Thymus (tissue), 11 donors: Measurements from ENCODE around the gene DPF1. TPM values are rescaled to one million over a fixed set of nuclear protein-coding genes. Genes with fewer than 3 reads are reported as not detected.
"Not testable (repeated sequence)": the region's sequence is repeated elsewhere in the genome, so short reads cannot be mapped to it uniquely, and the experiment has no call there.

Experiments
- DNase-seq, 9 donors: peaks; one replicate each; pipeline ENCODE4 v3.0.0-alpha.2; 2013; ENCODE audit warnings: low spot score in 9 of 9, low read depth in 6 of 9, missing footprints in 1 of 9
- H3K27ac ChIP-seq, 2 donors: one replicate each; pipeline ENCODE4 v1.5.1; 2013; ENCODE audit warnings: control low read depth in 1 of 2, low read depth in 1 of 2, low read length in 1 of 2, mild to moderate bottlenecking in 1 of 2, moderate library complexity in 1 of 2
- H3K27me3 ChIP-seq, 2 donors: one replicate each; pipeline ENCODE4 v1.5.1; 2013; ENCODE audit warnings: low read length in 1 of 2; ENCODE audit not compliant: control insufficient read depth in 2 of 2, insufficient read depth in 1 of 2
- H3K36me3 ChIP-seq, 2 donors: one replicate each; pipeline ENCODE4 v1.5.1; 2013; ENCODE audit warnings: low read length in 1 of 2, mild to moderate bottlenecking in 1 of 2, moderate library complexity in 1 of 2; ENCODE audit not compliant: control insufficient read depth in 2 of 2, insufficient read depth in 2 of 2
- H3K4me1 ChIP-seq, 2 donors: one replicate each; pipeline ENCODE4 v1.5.1; 2013; ENCODE audit warnings: low read length in 2 of 2; ENCODE audit not compliant: control insufficient read depth in 2 of 2, insufficient read depth in 2 of 2
- H3K4me3 ChIP-seq, 2 donors: one replicate each; pipeline ENCODE4 v1.5.1; 2013; ENCODE audit warnings: low read length in 2 of 2, control low read depth in 1 of 2, mild to moderate bottlenecking in 1 of 2
- H3K9me3 ChIP-seq, 2 donors: one replicate each; pipeline ENCODE4 v1.5.1; 2013; ENCODE audit warnings: low read length in 1 of 2, mild to moderate bottlenecking in 1 of 2; ENCODE audit not compliant: control insufficient read depth in 2 of 2, insufficient read depth in 1 of 2
- WGBS: extraction: QIAGEN DNeasy Blood & Tissue Kit; methylation state at CpG from one replicate; pipeline ENCODE4 v1.1.7; 2013; 5-methylcytosine and 5-hydroxymethylcytosine counted together
- polyA plus RNA-seq: library from polyadenylated mRNA; stranded (reverse); fragments of 200-250 nt; gene quantifications from one replicate; pipeline ENCODE4 v1.2.3, GENCODE V29; 2013
- total RNA-seq: library from RNA; stranded (reverse); fragments of 120-200 nt; gene quantifications from one replicate; pipeline ENCODE4 v1.2.4, GENCODE V29; 2013
- donor health status: healthy.

Gene DPF1
- total and polyA plus RNA-seq, 2 donors: 0.09 to 0.24 TPM

- not testable (repeated sequence) for H3K9me3 ChIP-seq, H3K27ac ChIP-seq, H3K36me3 ChIP-seq, DNase-seq, H3K4me3 ChIP-seq
- Histone ChIP-seq H3K27me3 (peaks cover 74 to 91% of the 10 kb centered on the region in 2 donors), H3K4me1 (peaks cover 7 to 12% of the 10 kb centered on the region in 2 donors)
- WGBS: 93% methylated on average over 6 of the region's 6 CpGs
Observed at GRCh38 chr19:38224863-38225218, 819 bp upstream of the DPF1 start.

- 15% methylated on average over 13 of the region's 13 CpGs for WGBS
- Histone ChIP-seq H3K27me3 (peaks cover 61 to 89% of the 10 kb centered on the region in 2 donors), H3K4me1 (peaks cover 4 to 5% of the 10 kb centered on the region in 2 donors), H3K4me3 (peak overlapping the region; percentile 5 to 47), H3K36me3 (no peaks in the 10 kb centered on the region), H3K27ac (no peak overlapping the region), H3K9me3 (no peaks in the 10 kb centered on the region)
- DNase-seq: no peak
Observed at GRCh38 chr19:38223617-38224013, 407 bp downstream of the DPF1 start.

- no peak for DNase-seq
- WGBS: 92% methylated on average over 3 of the region's 3 CpGs
- no peaks in the 10 kb centered on the region for H3K36me3 ChIP-seq
- H3K27ac ChIP-seq: no peak overlapping the region
- H3K4me3 ChIP-seq: no peak overlapping the region
- no peaks in the 10 kb centered on the region for H3K9me3 ChIP-seq
- peaks cover 57 to 88% of the 10 kb centered on the region in 2 donors for H3K27me3 ChIP-seq
- peaks cover 3 to 4% of the 10 kb centered on the region in 2 donors for H3K4me1 ChIP-seq
Observed at GRCh38 chr19:38223119-38223523, 901 bp downstream of the DPF1 start.

- 45% methylated on average over 64 of the region's 64 CpGs for WGBS
- H3K36me3 ChIP-seq: no peaks in the 10 kb centered on the region
- peaks cover 3 to 7% of the 10 kb centered on the region in 2 donors for H3K4me1 ChIP-seq
- H3K27me3 ChIP-seq: peaks cover 50 to 82% of the 10 kb centered on the region in 2 donors
- DNase-seq: no peak
- no peaks in the 10 kb centered on the region for H3K9me3 ChIP-seq
- no peak overlapping the region for H3K27ac ChIP-seq
- H3K4me3 ChIP-seq: no peak overlapping the region
Observed at GRCh38 chr19:38221919-38222830, 1.8 kb downstream of the DPF1 start.

- no peaks in the 10 kb centered on the region for H3K9me3 ChIP-seq
- H3K4me1 ChIP-seq: peaks cover 3 to 7% of the 10 kb centered on the region in 2 donors
- no peak overlapping the region for H3K4me3 ChIP-seq
- DNase-seq: no peak
- no peak overlapping the region for H3K27ac ChIP-seq
- WGBS: 98% methylated on average over 6 of the region's 6 CpGs
- peaks cover 45 to 79% of the 10 kb centered on the region in 2 donors for H3K27me3 ChIP-seq
- no peaks in the 10 kb centered on the region for H3K36me3 ChIP-seq
Observed at GRCh38 chr19:38221421-38221820, 2.6 kb downstream of the DPF1 start.

GRCh38 chr19:38219221-38219620 lies 4.8 kb downstream of the DPF1 start:
- Histone ChIP-seq H3K4me1 (peaks cover 3 to 9% of the 10 kb centered on the region in 2 donors), H3K27ac (no peak overlapping the region), H3K4me3 (no peak overlapping the region), H3K27me3 (peaks cover 27 to 69% of the 10 kb centered on the region in 2 donors), H3K9me3 (no peaks in the 10 kb centered on the region), H3K36me3 (no peaks in the 10 kb centered on the region)
- no peak for DNase-seq
- WGBS: 92% methylated on average over 10 of the region's 10 CpGs

- no peaks in the 10 kb centered on the region for H3K9me3 ChIP-seq
- H3K36me3 ChIP-seq: no peaks in the 10 kb centered on the region
- DNase-seq: no peak
- peaks cover 12 to 13% of the 10 kb centered on the region in 2 donors for H3K4me1 ChIP-seq
- H3K4me3 ChIP-seq: no peak overlapping the region
- WGBS: 98% methylated on average over 3 of the region's 3 CpGs
- H3K27me3 ChIP-seq: peaks cover 21 to 69% of the 10 kb centered on the region in 2 donors
- no peak overlapping the region for H3K27ac ChIP-seq
Observed at GRCh38 chr19:38218204-38218603, 5.8 kb downstream of the DPF1 start.

- H3K9me3 ChIP-seq: no peaks in the 10 kb centered on the region
- no peaks in the 10 kb centered on the region for H3K36me3 ChIP-seq
- DNase-seq: no peak
- H3K27ac ChIP-seq: no peak overlapping the region
- peaks cover 12 to 14% of the 10 kb centered on the region in 2 donors for H3K4me1 ChIP-seq
- H3K4me3 ChIP-seq: no peak overlapping the region
- H3K27me3 ChIP-seq: peaks cover 12 to 68% of the 10 kb centered on the region in 2 donors
- 59% methylated on average over 26 of the region's 26 CpGs for WGBS
Observed at GRCh38 chr19:38216785-38217641, 7.0 kb downstream of the DPF1 start.
